NCI-H2171 (cell line): ENCODE results near the gene ZNF71.
"Not testable (repeated sequence)": the region's sequence is repeated elsewhere in the genome, so short reads cannot be mapped to it uniquely, and the experiment has no call there.

Source experiments
- DNase-seq: peaks from one replicate; lab custom pipeline; 2025; lab: John Stamatoyannopoulos, UW

ZNF71 gene

DNA sequence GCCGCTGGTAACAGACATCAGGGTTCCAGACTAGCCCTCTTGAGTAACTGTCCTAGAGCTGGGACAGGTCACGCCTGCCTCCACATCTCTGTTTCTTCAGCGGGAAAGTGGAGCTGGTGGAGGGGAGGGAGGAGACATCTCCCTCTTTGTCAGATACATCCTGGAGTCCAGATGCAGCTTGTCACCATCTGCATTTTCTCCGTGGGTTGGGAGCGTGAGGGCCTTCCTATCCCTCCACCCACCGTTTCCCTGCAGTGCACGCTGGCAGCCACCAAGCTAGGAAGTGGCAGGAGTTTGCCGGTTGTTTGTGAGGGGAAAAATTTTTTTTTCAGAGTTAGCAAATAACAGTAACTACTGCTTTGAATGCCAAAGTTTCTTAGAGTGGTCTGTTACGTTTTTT lies 27.9 kb downstream of the ZNF71 start:
- no peak for DNase-seq

- no peak for DNase-seq
Measured at GRCh38 chr19:56625708-56626107, 30.6 kb downstream of the ZNF71 start.

DNA sequence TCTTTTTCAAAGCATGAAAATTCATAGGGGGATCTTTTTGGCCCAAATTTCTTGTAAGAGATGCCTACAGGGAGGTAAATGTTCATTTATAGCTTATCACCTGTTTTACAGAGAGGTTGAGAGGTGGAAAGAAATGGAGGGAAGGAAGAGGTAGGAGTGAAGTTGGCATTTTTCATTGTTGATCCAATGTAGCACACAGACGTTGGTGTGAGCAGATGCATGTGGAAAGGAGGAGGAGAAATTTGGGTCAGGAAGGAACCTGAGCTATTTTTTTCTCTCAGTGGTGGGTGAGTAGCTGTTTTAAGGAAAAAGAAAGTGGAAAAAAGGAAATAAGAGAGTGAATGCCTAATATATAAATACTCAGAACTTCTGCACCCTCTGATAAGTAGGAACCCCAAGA lies 37.9 kb downstream of the ZNF71 start:
- no peak for DNase-seq

DNA sequence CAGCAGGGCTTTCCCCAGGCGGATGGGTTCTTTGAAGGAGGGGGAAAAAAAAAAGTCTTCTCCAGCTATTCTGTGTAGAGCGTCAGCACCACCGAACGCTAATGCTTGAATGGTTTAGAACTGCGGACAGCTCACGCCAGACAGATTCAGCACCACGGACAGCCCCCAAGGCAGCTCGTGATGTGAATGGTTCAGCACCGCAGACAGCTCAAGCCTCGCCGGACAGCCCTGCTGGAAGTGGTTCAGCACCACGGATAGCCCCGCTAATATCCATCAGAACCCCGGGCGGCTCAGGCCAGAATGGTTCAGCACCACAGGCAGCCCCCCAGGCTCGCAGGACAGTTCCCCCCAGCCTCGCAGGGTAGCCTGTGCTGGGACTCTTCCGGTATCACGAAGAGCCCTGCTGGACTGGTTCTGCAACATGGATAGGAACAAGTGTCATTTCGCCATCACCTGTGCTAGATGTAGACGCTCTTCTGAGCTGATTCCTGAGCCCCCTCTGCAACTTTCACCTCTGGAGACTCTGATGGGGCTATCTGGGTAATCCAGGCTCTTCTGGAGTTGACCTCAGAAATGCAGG lies 43.0 kb downstream of the ZNF71 start:
- no peak for DNase-seq

GRCh38 chr19:56639217-56639616 lies 44.1 kb downstream of the ZNF71 start:
- no peak for DNase-seq

- DNase-seq = no peak
Measured at GRCh38 chr19:56642711-56643459, 47.8 kb downstream of the ZNF71 start, which contains the start of gene SMIM17. SMIM17 (plus strand) TSS chr19:56643159; CDS start chr19:56645668, 2,509 bp downstream.

- no peak for DNase-seq
Measured at GRCh38 chr19:56643460-56643955, 48.4 kb downstream of the ZNF71 start.

DNA sequence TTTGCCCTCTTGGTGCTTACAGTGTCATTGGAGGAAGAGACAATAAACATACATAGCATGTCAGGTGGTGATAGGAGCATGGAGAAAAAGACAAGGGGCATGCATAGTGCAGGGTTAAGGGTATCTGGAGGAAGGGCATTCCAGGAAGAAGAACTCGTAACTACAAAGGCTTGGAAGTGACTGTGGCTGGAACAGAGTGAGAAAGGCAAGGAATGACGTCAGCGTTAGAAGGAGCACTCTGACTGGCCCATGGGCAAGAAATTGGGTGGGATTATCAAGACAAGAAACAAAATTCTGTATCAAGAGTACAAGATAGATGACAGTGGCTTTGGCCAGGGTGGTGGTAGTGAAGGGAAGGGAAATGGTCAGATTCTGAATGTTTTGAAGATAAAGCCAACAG lies 59.0 kb downstream of the ZNF71 start:
- DNase-seq = no peak

- no peak for DNase-seq
Measured at GRCh38 chr19:56660381-56661107, 65.4 kb downstream of the ZNF71 start.

- DNase-seq = no peak
Measured at GRCh38 chr19:56661248-56661647, 66.1 kb downstream of the ZNF71 start.

- no peak for DNase-seq
Measured at GRCh38 chr19:56663931-56664500, 68.9 kb downstream of the ZNF71 start.

DNA sequence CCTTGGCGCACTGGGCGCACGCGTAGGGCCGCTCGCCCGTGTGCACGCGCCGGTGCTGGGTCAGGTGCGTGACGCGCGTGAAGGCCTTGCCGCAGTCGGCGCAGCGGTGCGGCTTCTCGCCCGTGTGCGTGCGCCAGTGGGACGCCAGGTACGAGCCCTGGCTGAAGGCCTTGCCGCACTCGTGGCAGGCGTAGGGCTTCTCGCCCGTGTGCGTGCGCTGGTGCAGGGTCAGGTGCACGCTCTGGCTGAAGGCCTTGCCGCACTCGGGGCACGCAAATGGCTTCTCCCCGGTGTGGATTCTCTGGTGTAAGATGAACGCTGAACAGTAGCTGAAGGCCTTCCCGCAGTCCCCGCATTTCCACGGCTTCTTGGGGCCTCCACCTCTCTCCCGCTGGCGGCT lies 69.4 kb downstream of the ZNF71 start:
- DNase-seq = no peak

GRCh38 chr19:56667311-56667870 lies 72.3 kb downstream of the ZNF71 start:
- no peak for DNase-seq

DNA sequence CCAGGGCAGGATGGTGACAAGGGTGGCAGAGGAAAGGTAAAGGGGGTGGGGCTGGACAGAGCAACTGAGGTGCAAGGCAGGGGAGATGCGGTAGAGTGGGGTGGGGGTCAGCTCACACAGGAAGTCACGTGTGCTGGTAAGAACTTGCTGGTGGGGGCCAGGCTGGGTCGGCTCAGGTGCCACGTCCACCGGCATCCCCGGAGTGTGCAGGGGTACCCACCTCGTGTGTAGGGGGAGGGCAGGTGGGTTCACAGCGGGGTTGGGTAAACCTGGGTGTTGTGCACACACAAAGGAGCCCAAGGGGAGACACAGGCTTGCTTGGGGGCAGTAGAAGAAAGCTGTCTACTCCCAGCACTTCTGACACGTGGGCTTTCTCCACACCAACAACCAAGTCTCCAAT lies 73.6 kb downstream of the ZNF71 start:
- DNase-seq = no peak

GRCh38 chr19:56670401-56670960 lies 75.4 kb downstream of the ZNF71 start:
- no peak for DNase-seq

DNA sequence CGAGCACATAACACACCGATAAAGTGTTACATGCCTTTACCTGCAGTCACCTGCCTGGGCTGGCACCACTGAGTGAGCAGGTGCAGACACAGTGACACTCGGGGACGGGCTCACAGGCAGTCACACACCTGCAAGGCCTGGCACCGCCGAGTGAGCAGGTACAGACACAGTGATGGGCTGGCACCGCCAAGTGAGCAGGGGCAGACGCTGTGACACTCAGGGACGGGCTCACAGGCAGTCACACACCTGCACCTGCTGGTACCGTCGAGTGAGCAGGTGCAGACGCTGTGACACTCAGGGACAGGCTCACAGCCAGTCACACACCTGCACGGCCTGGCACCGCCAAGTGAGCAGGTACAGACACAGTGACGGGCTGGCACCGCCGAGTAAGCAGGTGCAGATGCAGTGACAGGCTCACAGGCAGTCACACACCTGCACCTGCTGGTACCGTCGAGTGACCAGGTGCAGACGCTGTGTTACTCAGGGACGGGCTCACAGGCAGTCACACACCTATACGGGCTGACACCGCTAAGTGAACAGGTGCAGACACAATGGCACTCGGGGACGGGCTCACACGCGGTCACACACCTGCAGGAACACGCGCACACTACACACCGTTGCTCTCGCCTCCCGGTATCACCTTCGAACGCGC lies 76.0 kb downstream of the ZNF71 start:
- DNase-seq = peak; percentile 42

- peak; percentile 82 for DNase-seq
Measured at GRCh38 chr19:56671613-56671994, 76.5 kb downstream of the ZNF71 start, which contains the start of gene ZNF835. ZNF835 (minus strand) TSS chr19:56671757; CDS start chr19:56665198, 6,559 bp downstream.

DNA sequence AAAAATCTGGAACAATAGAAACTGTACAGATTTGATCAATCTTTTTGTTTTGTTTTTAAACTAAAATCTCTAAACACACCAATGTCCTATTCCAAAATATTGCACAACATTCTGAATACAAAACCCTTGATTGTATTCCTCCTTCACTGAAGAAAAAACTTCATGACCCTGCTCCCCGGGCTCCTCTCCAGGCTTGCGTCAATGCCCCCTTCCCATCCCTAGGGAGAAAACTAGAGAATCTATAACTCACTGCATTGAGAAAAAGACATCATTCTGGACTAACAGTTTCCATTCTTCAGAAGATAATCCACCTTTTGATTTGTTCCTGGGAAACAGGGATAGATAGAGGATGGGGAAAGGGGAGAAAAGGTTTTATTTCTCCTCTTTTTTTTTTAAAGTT lies 77.5 kb downstream of the ZNF71 start:
- DNase-seq = not testable (repeated sequence)
